C4-2B (cell line): ENCODE measurements around the gene MLC1.

Source experiments
- ZFX ChIP-seq: fragments of 450-650 bp; IDR thresholded peaks from 2 replicates; pipeline ENCODE4 v1.6.1; 2017
- TF ChIP-seq, protein P1 (sequence below): fragments of 450-650 bp; conservative IDR thresholded peaks from 2 replicates; pipeline ENCODE4 v1.5.1; 2017; ENCODE audit warnings: mild to moderate bottlenecking

DNA sequence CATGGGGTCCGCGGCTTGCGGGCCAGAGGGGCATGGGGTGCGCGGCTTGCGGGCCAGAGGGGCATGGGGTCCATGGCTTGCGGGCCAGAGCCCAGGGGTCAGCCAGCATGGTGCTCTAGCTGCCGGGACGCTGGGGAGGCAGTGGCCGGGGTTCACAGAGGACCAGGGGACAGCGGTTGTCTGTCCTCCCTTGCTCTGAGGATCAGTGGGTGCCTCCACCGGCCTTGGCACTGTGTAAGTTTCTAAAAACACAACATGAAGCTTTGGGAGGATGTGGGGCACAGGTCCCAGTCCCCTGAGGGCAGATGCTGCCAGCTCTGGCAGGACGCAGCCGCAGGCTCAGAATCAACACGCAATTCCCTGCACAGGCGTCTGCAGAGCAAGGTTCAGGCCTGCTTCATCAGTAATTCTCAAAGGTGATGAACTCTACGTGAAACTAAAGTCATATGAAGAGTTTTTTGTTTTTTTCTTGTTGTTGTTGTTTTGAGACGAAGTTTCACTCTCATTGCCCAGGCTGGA is 3.0 kb downstream of the MLC1 start:
- TF ChIP-seq, protein P1, sequence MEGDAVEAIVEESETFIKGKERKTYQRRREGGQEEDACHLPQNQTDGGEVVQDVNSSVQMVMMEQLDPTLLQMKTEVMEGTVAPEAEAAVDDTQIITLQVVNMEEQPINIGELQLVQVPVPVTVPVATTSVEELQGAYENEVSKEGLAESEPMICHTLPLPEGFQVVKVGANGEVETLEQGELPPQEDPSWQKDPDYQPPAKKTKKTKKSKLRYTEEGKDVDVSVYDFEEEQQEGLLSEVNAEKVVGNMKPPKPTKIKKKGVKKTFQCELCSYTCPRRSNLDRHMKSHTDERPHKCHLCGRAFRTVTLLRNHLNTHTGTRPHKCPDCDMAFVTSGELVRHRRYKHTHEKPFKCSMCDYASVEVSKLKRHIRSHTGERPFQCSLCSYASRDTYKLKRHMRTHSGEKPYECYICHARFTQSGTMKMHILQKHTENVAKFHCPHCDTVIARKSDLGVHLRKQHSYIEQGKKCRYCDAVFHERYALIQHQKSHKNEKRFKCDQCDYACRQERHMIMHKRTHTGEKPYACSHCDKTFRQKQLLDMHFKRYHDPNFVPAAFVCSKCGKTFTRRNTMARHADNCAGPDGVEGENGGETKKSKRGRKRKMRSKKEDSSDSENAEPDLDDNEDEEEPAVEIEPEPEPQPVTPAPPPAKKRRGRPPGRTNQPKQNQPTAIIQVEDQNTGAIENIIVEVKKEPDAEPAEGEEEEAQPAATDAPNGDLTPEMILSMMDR, result no peak
- TF ChIP-seq ZFX, result no peak
